ENCODE data around the gene NKPD1.

DNA sequence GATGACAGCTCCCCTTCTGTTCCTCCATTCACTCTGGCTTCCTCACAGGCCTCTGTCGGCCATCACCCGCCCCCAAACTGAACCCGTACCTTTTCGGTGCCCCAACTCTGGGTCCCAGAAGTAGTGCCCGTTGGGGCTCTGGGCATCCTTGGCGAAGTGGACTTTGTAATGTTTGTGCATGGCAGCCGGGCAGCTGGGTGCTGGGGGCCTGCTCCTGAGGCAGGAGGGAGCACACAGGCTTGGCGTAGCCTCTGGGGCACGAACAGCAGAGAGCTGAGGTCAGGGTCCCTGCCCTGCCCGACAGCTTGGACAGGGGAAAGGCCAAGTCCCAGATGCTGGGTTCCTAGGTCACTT is 834 bp downstream of the NKPD1 start:
- TF ChIP-seq, protein P1, sequence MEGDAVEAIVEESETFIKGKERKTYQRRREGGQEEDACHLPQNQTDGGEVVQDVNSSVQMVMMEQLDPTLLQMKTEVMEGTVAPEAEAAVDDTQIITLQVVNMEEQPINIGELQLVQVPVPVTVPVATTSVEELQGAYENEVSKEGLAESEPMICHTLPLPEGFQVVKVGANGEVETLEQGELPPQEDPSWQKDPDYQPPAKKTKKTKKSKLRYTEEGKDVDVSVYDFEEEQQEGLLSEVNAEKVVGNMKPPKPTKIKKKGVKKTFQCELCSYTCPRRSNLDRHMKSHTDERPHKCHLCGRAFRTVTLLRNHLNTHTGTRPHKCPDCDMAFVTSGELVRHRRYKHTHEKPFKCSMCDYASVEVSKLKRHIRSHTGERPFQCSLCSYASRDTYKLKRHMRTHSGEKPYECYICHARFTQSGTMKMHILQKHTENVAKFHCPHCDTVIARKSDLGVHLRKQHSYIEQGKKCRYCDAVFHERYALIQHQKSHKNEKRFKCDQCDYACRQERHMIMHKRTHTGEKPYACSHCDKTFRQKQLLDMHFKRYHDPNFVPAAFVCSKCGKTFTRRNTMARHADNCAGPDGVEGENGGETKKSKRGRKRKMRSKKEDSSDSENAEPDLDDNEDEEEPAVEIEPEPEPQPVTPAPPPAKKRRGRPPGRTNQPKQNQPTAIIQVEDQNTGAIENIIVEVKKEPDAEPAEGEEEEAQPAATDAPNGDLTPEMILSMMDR (IDR thresholded peaks at IDR 0.05; ENCODE audit: low read depth, low read length, missing input control) = no peak
- TF ChIP-seq, protein P2, sequence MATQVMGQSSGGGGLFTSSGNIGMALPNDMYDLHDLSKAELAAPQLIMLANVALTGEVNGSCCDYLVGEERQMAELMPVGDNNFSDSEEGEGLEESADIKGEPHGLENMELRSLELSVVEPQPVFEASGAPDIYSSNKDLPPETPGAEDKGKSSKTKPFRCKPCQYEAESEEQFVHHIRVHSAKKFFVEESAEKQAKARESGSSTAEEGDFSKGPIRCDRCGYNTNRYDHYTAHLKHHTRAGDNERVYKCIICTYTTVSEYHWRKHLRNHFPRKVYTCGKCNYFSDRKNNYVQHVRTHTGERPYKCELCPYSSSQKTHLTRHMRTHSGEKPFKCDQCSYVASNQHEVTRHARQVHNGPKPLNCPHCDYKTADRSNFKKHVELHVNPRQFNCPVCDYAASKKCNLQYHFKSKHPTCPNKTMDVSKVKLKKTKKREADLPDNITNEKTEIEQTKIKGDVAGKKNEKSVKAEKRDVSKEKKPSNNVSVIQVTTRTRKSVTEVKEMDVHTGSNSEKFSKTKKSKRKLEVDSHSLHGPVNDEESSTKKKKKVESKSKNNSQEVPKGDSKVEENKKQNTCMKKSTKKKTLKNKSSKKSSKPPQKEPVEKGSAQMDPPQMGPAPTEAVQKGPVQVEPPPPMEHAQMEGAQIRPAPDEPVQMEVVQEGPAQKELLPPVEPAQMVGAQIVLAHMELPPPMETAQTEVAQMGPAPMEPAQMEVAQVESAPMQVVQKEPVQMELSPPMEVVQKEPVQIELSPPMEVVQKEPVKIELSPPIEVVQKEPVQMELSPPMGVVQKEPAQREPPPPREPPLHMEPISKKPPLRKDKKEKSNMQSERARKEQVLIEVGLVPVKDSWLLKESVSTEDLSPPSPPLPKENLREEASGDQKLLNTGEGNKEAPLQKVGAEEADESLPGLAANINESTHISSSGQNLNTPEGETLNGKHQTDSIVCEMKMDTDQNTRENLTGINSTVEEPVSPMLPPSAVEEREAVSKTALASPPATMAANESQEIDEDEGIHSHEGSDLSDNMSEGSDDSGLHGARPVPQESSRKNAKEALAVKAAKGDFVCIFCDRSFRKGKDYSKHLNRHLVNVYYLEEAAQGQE (IDR thresholded peaks at IDR 0.05) = no peak
- TF ChIP-seq GABPA (IDR thresholded peaks at IDR 0.05 in 1 of 2, conservative IDR thresholded peaks at IDR 0.05 in 1 of 2) = no peak
- no peak for TF ChIP-seq HNF4G (IDR thresholded peaks at IDR 0.05)
- no peak for TF ChIP-seq EGR1 (IDR thresholded peaks at IDR 0.05; ENCODE audit: low read depth in 2 of 2)
- TF ChIP-seq, protein P3, sequence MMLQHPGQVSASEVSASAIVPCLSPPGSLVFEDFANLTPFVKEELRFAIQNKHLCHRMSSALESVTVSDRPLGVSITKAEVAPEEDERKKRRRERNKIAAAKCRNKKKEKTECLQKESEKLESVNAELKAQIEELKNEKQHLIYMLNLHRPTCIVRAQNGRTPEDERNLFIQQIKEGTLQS (IDR thresholded peaks at IDR 0.05) = no peak
- TF ChIP-seq, protein P4, sequence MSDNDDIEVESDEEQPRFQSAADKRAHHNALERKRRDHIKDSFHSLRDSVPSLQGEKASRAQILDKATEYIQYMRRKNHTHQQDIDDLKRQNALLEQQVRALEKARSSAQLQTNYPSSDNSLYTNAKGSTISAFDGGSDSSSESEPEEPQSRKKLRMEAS (IDR thresholded peaks at IDR 0.05) = no peak
- no peak for TF ChIP-seq TAF1 (conservative IDR thresholded peaks at IDR 0.05)
- TF ChIP-seq, protein P5, sequence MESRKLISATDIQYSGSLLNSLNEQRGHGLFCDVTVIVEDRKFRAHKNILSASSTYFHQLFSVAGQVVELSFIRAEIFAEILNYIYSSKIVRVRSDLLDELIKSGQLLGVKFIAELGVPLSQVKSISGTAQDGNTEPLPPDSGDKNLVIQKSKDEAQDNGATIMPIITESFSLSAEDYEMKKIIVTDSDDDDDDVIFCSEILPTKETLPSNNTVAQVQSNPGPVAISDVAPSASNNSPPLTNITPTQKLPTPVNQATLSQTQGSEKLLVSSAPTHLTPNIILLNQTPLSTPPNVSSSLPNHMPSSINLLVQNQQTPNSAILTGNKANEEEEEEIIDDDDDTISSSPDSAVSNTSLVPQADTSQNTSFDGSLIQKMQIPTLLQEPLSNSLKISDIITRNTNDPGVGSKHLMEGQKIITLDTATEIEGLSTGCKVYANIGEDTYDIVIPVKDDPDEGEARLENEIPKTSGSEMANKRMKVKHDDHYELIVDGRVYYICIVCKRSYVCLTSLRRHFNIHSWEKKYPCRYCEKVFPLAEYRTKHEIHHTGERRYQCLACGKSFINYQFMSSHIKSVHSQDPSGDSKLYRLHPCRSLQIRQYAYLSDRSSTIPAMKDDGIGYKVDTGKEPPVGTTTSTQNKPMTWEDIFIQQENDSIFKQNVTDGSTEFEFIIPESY (IDR thresholded peaks at IDR 0.05) = no peak
- TF ChIP-seq RAD21 (IDR thresholded peaks at IDR 0.05) = no peak
- no peak for TF ChIP-seq FOXA1 (IDR thresholded peaks at IDR 0.05)
- TF ChIP-seq YY1 (IDR thresholded peaks at IDR 0.05) = no peak
